Measurements from ENCODE around the gene ZNF740. TPM values are rescaled to one million over a fixed set of nuclear protein-coding genes. Genes with fewer than 3 reads are reported as not detected.

The ZNF740 gene
- total and polyA plus RNA-seq, 2 donors (not counting 1 experiment from before 2014, with no cell fraction given), result 35.9 to 117 TPM

DNA sequence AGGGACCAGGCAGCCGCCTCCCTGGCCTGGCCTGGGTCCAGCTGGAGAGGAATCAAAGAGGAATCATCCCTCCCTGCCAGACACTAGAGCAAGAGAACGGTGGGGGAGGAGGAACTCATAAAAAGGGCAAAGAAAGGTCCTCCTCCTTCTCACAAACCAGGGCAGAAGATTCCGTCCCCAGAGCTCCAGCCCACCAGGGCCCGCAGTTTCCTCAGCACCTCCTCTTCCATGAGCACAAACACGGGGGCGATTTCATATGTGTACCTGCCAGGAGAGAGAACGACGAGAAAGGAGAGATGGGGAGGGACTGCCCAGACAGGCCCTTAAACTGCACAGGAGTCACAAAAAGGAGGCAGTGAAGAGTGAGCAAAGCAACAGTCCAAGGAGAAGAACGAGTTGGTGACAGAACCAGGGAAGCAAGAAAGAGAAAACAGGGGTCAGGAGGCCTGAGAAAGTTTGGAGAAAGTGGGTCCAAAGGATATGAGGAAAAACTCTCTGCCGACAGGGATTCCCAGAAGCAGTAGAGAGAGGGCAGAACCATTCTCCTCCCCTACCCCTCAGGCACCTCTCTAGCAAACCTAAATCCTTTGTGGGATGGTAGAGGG, 8.7 kb upstream of the ZNF740 start:
- Histone ChIP-seq H2AFZ (ENCODE audit: insufficient read depth, low read depth, low read length, poor library complexity, severe bottlenecking) (no peak overlapping the region), H3K36me3 (replicated peaks in 1 of 2; ENCODE audit: control extremely low read depth in 1 of 2, control insufficient read depth in 1 of 2, extremely low read depth in 1 of 2, insufficient read depth in 2 of 2, low read length in 1 of 2) (peaks cover 0 to 3% of the 10 kb centered on the region in 2 experiments), H3K79me2 (ENCODE audit: control insufficient read depth, insufficient read depth, low read length) (peaks cover 12% of the 10 kb centered on the region), H3K27ac (ENCODE audit: low read length in 2 of 2) (no peak overlapping the region), H3K4me1 (ENCODE audit: control insufficient read depth in 2 of 2, insufficient read depth in 2 of 2, low read length in 2 of 2) (no peaks in the 10 kb centered on the region), H3K4me2 (replicated peaks; ENCODE audit: low read depth, low read length, poor library complexity, severe bottlenecking) (no peak overlapping the region), H3K4me3 (ENCODE audit: control extremely low read depth in 1 of 5, extremely low read depth in 1 of 5, insufficient read depth in 1 of 5, low read depth in 2 of 5, low read length in 4 of 5) (no peak overlapping the region), H3K9ac (ENCODE audit: low read length) (no peak overlapping the region), H3K9me3 (ENCODE audit: control extremely low read depth in 1 of 3, control insufficient read depth in 2 of 3, insufficient read depth in 1 of 3, low read length in 2 of 3) (no peaks in the 10 kb centered on the region), H3K27me3 (replicated peaks in 1 of 4; ENCODE audit: control extremely low read depth in 1 of 4, control insufficient read depth in 3 of 4, insufficient read depth in 4 of 4, low read length in 3 of 4) (no peaks in the 10 kb centered on the region), H4K20me1 (ENCODE audit: control insufficient read depth, insufficient read depth, low read length, poor library complexity, severe bottlenecking) (no peaks in the 10 kb centered on the region)
- H3K4me3 Mint-ChIP-seq, result no peak overlapping the region
- TF ChIP-seq EZH2 (IDR thresholded peaks at IDR 0.05; ENCODE audit: borderline replicate concordance, insufficient read depth, low read depth, low read length, poor library complexity, severe bottlenecking), result no peak
- TF ChIP-seq, protein P1, sequence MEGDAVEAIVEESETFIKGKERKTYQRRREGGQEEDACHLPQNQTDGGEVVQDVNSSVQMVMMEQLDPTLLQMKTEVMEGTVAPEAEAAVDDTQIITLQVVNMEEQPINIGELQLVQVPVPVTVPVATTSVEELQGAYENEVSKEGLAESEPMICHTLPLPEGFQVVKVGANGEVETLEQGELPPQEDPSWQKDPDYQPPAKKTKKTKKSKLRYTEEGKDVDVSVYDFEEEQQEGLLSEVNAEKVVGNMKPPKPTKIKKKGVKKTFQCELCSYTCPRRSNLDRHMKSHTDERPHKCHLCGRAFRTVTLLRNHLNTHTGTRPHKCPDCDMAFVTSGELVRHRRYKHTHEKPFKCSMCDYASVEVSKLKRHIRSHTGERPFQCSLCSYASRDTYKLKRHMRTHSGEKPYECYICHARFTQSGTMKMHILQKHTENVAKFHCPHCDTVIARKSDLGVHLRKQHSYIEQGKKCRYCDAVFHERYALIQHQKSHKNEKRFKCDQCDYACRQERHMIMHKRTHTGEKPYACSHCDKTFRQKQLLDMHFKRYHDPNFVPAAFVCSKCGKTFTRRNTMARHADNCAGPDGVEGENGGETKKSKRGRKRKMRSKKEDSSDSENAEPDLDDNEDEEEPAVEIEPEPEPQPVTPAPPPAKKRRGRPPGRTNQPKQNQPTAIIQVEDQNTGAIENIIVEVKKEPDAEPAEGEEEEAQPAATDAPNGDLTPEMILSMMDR (IDR thresholded peaks at IDR 0.05), result no peak
- H3K27me3 Mint-ChIP-seq, result no peaks in the 10 kb centered on the region
- H3K27ac Mint-ChIP-seq, result no peak overlapping the region
- DNase-seq, result no peak
- ATAC-seq (ENCODE audit: low read depth), result no peak
- intact Hi-C loops (cut with micrococcal nuclease), result no loop called here
- H3K9me3 Mint-ChIP-seq (ENCODE audit: insufficient read depth), result no peaks in the 10 kb centered on the region
- 96% methylated on average over 4 of the region's 10 CpGs for WGBS (ENCODE audit: insufficient coverage)
- ChIA-PET POLR2A (no interaction called here), CTCF (interaction anchor here (1.4 to 2.2 kb wide), 3 partner anchors 13 to 26 kb away, joined by 3 to 7 read pairs (median 5); no protein-coding TSS in a partner anchor)
- H3K4me1 Mint-ChIP-seq, result no peaks in the 10 kb centered on the region

DNA sequence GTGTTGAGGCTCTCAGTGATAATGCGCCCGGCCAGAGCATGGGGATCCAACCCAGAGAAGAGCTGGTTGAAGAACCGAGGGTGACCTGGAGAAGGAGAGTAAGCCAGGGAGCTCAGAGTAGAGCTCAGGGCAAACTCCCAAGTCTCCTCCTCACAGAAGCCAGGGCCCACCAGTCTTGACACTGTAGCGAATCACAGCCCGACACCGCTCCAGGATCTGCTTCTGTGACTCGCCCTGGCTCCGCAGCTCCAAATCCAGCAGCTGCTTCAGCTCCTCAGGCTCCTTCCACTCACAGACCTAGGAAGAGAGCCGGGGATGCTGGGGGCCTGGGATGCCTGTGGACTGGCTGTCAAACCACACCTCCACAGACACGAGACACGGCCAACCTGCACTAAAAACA, 8.2 kb upstream of the ZNF740 start:
- H3K4me3 Mint-ChIP-seq, result no peak overlapping the region
- H3K27me3 Mint-ChIP-seq, result no peaks in the 10 kb centered on the region
- ChIA-PET POLR2A (no interaction called here), CTCF (interaction anchor here (0.6 to 2.2 kb wide), 2 partner anchors 25 to 101 kb away, joined by 3 to 7 read pairs; no protein-coding TSS in a partner anchor)
- intact Hi-C loops (cut with micrococcal nuclease), result no loop called here
- Histone ChIP-seq H3K27me3 (replicated peaks in 1 of 4; ENCODE audit: control extremely low read depth in 1 of 4, control insufficient read depth in 3 of 4, insufficient read depth in 4 of 4, low read length in 3 of 4) (no peaks in the 10 kb centered on the region), H3K4me1 (ENCODE audit: control insufficient read depth in 2 of 2, insufficient read depth in 2 of 2, low read length in 2 of 2) (no peaks in the 10 kb centered on the region), H2AFZ (ENCODE audit: insufficient read depth, low read depth, low read length, poor library complexity, severe bottlenecking) (no peak overlapping the region), H3K27ac (ENCODE audit: low read length in 2 of 2) (no peak overlapping the region), H3K9ac (ENCODE audit: low read length) (no peak overlapping the region), H3K4me3 (ENCODE audit: control extremely low read depth in 1 of 5, extremely low read depth in 1 of 5, insufficient read depth in 1 of 5, low read depth in 2 of 5, low read length in 4 of 5) (no peak overlapping the region), H4K20me1 (ENCODE audit: control insufficient read depth, insufficient read depth, low read length, poor library complexity, severe bottlenecking) (no peaks in the 10 kb centered on the region), H3K79me2 (ENCODE audit: control insufficient read depth, insufficient read depth, low read length) (peaks cover 12% of the 10 kb centered on the region), H3K4me2 (replicated peaks; ENCODE audit: low read depth, low read length, poor library complexity, severe bottlenecking) (no peak overlapping the region), H3K36me3 (replicated peaks in 1 of 2; ENCODE audit: control extremely low read depth in 1 of 2, control insufficient read depth in 1 of 2, extremely low read depth in 1 of 2, insufficient read depth in 2 of 2, low read length in 1 of 2) (peaks cover 0 to 3% of the 10 kb centered on the region in 2 experiments), H3K9me3 (ENCODE audit: control extremely low read depth in 1 of 3, control insufficient read depth in 2 of 3, insufficient read depth in 1 of 3, low read length in 2 of 3) (no peaks in the 10 kb centered on the region)
- WGBS (ENCODE audit: insufficient coverage), result 98% methylated on average over 11 of the region's 11 CpGs
- H3K9me3 Mint-ChIP-seq (ENCODE audit: insufficient read depth), result no peaks in the 10 kb centered on the region
- no peak overlapping the region for H3K27ac Mint-ChIP-seq
- TF ChIP-seq, protein P1 (IDR thresholded peaks at IDR 0.05), result no peak
- TF ChIP-seq EZH2 (IDR thresholded peaks at IDR 0.05; ENCODE audit: borderline replicate concordance, insufficient read depth, low read depth, low read length, poor library complexity, severe bottlenecking), result no peak
- ATAC-seq (ENCODE audit: low read depth) (no peak), DNase-seq (no peak)
- H3K4me1 Mint-ChIP-seq, result no peaks in the 10 kb centered on the region

Measured in B cell (primary cell).